RPMI7951 (cell line): ENCODE measurements around the gene RBM39. TPM values are rescaled to one million over a fixed set of nuclear protein-coding genes. Genes with fewer than 3 reads are reported as not detected.
A peak's percentile ranks its signal among the peaks of the same experiment; 100 is the strongest.
"Not testable (repeated sequence)": the region's sequence is repeated elsewhere in the genome, so short reads cannot be mapped to it uniquely, and the experiment has no call there.

Experiments
- DNase-seq: peaks from one replicate; pipeline ENCODE4 v3.0.0-alpha.2; 2012; ENCODE audit warnings: low read depth
- total RNA-seq: library from RNA; depleted of rRNA; stranded (reverse); fragments of >200 nt; shearing (Covaris generic); gene quantifications from 2 replicates; pipeline ENCODE4 v1.2.3, GENCODE V29; 2014

Gene RBM39
- total RNA-seq, 1 experiment from 2014 or later: 327 TPM

GRCh38 chr20:35706591-35707529, 35.2 kb downstream of the RBM39 start:
- DNase-seq: not testable (repeated sequence)

GRCh38 chr20:35705894-35706293, 36.2 kb downstream of the RBM39 start:
- DNase-seq: not testable (repeated sequence)

- DNase-seq: no peak
Observed at GRCh38 chr20:35704514-35705261, 37.4 kb downstream of the RBM39 start.

GRCh38 chr20:35702824-35703695, 39.0 kb downstream of the RBM39 start:
- DNase-seq: no peak

GRCh38 chr20:35702051-35702823, 39.8 kb downstream of the RBM39 start:
- DNase-seq: peak; percentile 24

- DNase-seq: peak; percentile 19
Observed at GRCh38 chr20:35700625-35701148, 41.4 kb downstream of the RBM39 start.

- DNase-seq: no peak
Observed at GRCh38 chr20:35699957-35700624, 42.0 kb downstream of the RBM39 start.

- peak; percentile 86 for DNase-seq
Observed at GRCh38 chr20:35699127-35699956, 42.7 kb downstream of the RBM39 start, which contains the start of the genes NFS1 and ROMO1. Gene NFS1 (minus strand): TSS chr20:35699352. CDS start chr20:35699288, 64 bp downstream. Gene ROMO1 (plus strand): TSS chr20:35699405. CDS start chr20:35699633, 228 bp downstream.

- peak; percentile 29 for DNase-seq
Observed at GRCh38 chr20:35698298-35699126, 43.5 kb downstream of the RBM39 start.

- no peak for DNase-seq
Observed at GRCh38 chr20:35697696-35698297, 44.3 kb downstream of the RBM39 start.

GRCh38 chr20:35695978-35696377, 46.1 kb downstream of the RBM39 start:
- DNase-seq: no peak

- no peak for DNase-seq
Observed at GRCh38 chr20:35695245-35695749, 46.8 kb downstream of the RBM39 start.

GRCh38 chr20:35690265-35690664, 51.8 kb downstream of the RBM39 start:
- no peak for DNase-seq

GRCh38 chr20:35686872-35687271, 55.2 kb downstream of the RBM39 start:
- peak; percentile 40 for DNase-seq

- DNase-seq: not testable (repeated sequence)
Observed at GRCh38 chr20:35685368-35685767, 56.7 kb downstream of the RBM39 start.

GRCh38 chr20:35681960-35682359, 60.1 kb downstream of the RBM39 start:
- no peak for DNase-seq

GRCh38 chr20:35680452-35681183, 61.4 kb downstream of the RBM39 start:
- no peak for DNase-seq
